ENCODE results near the gene GALNT9.
A peak's percentile ranks its signal among the peaks of the same experiment; 100 is the strongest.
"Not testable (repeated sequence)": the region's sequence is repeated elsewhere in the genome, so short reads cannot be mapped to it uniquely, and the experiment has no call there.

The GALNT9 gene

GRCh38 chr12:132154941-132155770, 174.2 kb downstream of the GALNT9 start:
- no peak for DNase-seq (ENCODE audit: low spot score)

- no peak for DNase-seq (ENCODE audit: low spot score)
Measured at GRCh38 chr12:132154341-132154761, 175.0 kb downstream of the GALNT9 start.

GRCh38 chr12:132153501-132154340, 175.7 kb downstream of the GALNT9 start:
- DNase-seq (ENCODE audit: low spot score): peak; percentile 91

GRCh38 chr12:132152953-132153352, 176.4 kb downstream of the GALNT9 start:
- no peak for DNase-seq (ENCODE audit: low spot score)

GRCh38 chr12:132152411-132152821, 177.0 kb downstream of the GALNT9 start:
- DNase-seq (ENCODE audit: low spot score): no peak

- DNase-seq (ENCODE audit: low spot score): no peak
Measured at GRCh38 chr12:132151766-132152410, 177.5 kb downstream of the GALNT9 start.

- DNase-seq (ENCODE audit: low spot score): no peak
Measured at GRCh38 chr12:132151145-132151765, 178.1 kb downstream of the GALNT9 start.

GRCh38 chr12:132150780-132151144, 178.6 kb downstream of the GALNT9 start:
- DNase-seq (ENCODE audit: low spot score): no peak

GRCh38 chr12:132149526-132149925, 179.9 kb downstream of the GALNT9 start:
- not testable (repeated sequence) for DNase-seq (ENCODE audit: low spot score)

- DNase-seq (ENCODE audit: low spot score): no peak
Measured at GRCh38 chr12:132148368-132149045, 180.9 kb downstream of the GALNT9 start.

- no peak for DNase-seq (ENCODE audit: low spot score)
Measured at GRCh38 chr12:132147423-132148367, 181.7 kb downstream of the GALNT9 start.

- no peak for DNase-seq (ENCODE audit: low spot score)
Measured at GRCh38 chr12:132146772-132147422, 182.5 kb downstream of the GALNT9 start.

Measured in HuH-7 (cell line).